IMR-90 (cell line): ENCODE data around the gene KDM6A.

Source experiments
- CTCF ChIP-seq: conservative IDR thresholded peaks from 2 replicates; pipeline ENCODE4 v1.5.1; 2012; ENCODE audit warnings: mild to moderate bottlenecking, low read depth, low read length, improper control_type of control experiment
- POLR2A ChIP-seq: IDR thresholded peaks from 2 replicates; pipeline ENCODE4 v1.6.1; 2012; ENCODE audit warnings: mild to moderate bottlenecking, low read depth, low read length
- RAD21 ChIP-seq: IDR thresholded peaks from 2 replicates; pipeline ENCODE4 v1.6.1; 2012; ENCODE audit warnings: low read length, improper control_type of control experiment

DNA sequence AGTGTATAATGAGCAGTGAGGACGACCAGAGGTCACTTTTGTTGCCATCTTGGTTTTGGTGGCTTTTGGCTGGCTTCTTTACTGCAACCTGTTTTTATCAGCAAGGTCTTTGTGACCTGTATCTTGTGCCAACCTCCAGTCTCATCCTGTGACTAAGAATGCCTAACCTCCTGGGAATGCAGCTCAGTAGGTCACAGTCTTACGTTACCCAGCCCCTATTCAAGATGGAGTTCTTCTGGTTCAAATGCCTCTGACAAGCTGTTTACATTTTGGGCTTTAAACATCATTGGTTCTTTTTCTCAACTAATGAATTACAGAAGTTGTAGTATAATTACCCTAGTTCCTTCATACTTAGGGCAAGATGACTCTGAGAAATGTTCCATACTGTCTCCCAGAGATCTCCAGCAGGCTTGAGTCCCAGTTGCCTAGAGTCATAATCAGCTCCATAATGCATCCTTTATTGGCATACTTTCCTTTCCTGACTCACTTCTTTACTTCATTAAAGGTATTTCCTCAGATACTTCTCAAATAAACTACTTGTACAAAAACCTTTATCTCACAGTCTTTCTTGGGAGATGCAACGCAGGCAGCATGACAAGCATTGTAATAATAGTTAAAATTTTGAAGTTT is 136.5 kb downstream of the KDM6A start:
- no peak for TF ChIP-seq RAD21
- TF ChIP-seq CTCF, result no peak
- no peak for TF ChIP-seq POLR2A
